ENCODE measurements around the gene DAB1. TPM values are rescaled to one million over a fixed set of nuclear protein-coding genes. Genes with fewer than 3 reads are reported as not detected.

Gene DAB1
- total RNA-seq, 1 donor from 2014 or later, result 3.1 TPM

DNA sequence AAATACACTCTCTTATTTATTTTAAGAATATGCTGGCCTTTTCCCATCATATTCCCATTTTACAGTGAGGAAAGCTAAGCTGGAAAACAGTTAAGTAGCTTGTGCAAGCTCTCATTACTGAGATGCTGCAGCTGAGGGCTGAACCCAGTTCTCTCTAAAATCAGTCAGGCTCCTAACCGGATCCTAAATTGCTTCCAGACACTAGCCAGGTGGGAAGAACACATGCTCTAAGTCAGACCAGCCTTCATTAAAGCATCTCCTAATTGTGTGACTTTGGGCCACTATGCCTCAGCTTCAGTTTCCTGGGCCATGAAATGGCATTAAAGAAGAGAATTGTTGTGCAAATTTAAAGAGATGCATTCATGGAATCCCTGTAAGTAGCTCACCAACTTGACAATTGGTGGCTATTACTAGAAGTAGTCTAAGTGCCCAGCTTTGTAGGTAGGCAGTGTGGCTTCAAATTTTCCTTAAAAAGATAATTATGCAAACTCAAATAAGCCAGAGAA, 228.4 kb downstream of the DAB1 start:
- H3K27ac Mint-ChIP-seq (ENCODE audit: unreplicated experiment), result no peak overlapping the region
- H3K9me3 Mint-ChIP-seq (ENCODE audit: unreplicated experiment), result peaks cover 1% of the 10 kb centered on the region
- no peak overlapping the region for H3K4me3 Mint-ChIP-seq (ENCODE audit: unreplicated experiment)

GRCh38 chr1:57192222-57192621, 231.6 kb downstream of the DAB1 start:
- Mint-ChIP-seq H3K9me3 (ENCODE audit: unreplicated experiment) (no peaks in the 10 kb centered on the region), H3K27ac (ENCODE audit: unreplicated experiment) (no peak overlapping the region), H3K36me3 (ENCODE audit: unreplicated experiment) (no peaks in the 10 kb centered on the region), H3K4me1 (ENCODE audit: low read depth, unreplicated experiment) (no peaks in the 10 kb centered on the region), H3K27me3 (ENCODE audit: unreplicated experiment) (no peaks in the 10 kb centered on the region), H3K4me3 (ENCODE audit: unreplicated experiment) (no peak overlapping the region)
- no peak for DNase-seq
- TF ChIP-seq, protein P1, sequence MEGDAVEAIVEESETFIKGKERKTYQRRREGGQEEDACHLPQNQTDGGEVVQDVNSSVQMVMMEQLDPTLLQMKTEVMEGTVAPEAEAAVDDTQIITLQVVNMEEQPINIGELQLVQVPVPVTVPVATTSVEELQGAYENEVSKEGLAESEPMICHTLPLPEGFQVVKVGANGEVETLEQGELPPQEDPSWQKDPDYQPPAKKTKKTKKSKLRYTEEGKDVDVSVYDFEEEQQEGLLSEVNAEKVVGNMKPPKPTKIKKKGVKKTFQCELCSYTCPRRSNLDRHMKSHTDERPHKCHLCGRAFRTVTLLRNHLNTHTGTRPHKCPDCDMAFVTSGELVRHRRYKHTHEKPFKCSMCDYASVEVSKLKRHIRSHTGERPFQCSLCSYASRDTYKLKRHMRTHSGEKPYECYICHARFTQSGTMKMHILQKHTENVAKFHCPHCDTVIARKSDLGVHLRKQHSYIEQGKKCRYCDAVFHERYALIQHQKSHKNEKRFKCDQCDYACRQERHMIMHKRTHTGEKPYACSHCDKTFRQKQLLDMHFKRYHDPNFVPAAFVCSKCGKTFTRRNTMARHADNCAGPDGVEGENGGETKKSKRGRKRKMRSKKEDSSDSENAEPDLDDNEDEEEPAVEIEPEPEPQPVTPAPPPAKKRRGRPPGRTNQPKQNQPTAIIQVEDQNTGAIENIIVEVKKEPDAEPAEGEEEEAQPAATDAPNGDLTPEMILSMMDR (IDR thresholded peaks at IDR 0.05; ENCODE audit: partially characterized antibody, unreplicated experiment), result no peak

More for the DNA sequence above, 228.4 kb downstream of the DAB1 start:
- no peak for DNase-seq
- H3K27me3 Mint-ChIP-seq (ENCODE audit: unreplicated experiment), result no peaks in the 10 kb centered on the region
- TF ChIP-seq, protein P1 (IDR thresholded peaks at IDR 0.05; ENCODE audit: partially characterized antibody, unreplicated experiment), result no peak
- H3K4me1 Mint-ChIP-seq (ENCODE audit: low read depth, unreplicated experiment), result no peaks in the 10 kb centered on the region
- no peaks in the 10 kb centered on the region for H3K36me3 Mint-ChIP-seq (ENCODE audit: unreplicated experiment)

DNA sequence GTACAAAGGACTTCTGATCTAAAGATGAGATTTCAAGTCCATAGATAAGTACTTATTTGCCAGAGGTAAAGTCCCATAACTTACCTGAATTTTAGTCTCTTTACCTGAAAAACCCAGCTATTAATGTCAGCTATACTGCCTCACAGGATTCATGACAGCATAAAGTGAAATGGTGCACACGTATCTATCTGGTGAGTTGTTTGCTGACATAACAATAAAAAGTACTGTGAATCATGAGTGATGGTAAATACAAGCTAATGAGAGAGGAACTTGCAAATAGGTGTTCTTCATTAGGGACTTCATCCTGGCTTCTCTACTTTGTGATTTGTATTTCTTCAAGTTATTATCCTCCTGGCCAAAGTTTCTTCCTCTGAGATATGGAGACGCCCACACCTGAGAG, 233.0 kb downstream of the DAB1 start:
- Mint-ChIP-seq H3K27me3 (ENCODE audit: unreplicated experiment) (no peaks in the 10 kb centered on the region), H3K36me3 (ENCODE audit: unreplicated experiment) (no peaks in the 10 kb centered on the region)

DNA sequence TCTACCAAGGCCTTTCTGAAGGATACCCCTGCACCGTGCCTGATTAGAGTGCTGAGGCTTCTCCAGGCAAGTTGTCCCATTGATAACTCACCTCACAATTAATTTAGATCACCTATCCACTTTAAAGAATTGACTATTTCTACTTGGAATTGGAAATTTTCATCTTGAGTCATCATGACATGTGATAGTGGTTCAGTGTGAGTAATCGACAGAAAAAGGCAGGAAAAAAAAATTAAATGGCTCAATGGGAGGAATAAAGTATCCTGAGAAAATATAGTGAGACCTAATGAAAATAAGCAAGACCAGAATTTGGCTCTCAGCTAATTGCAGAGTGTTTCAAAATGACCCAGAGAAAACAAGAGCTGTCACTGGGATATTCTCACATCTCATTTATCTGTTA, 235.7 kb downstream of the DAB1 start:
- TF ChIP-seq, protein P1 (IDR thresholded peaks at IDR 0.05; ENCODE audit: partially characterized antibody, unreplicated experiment), result no peak
- H3K27ac Mint-ChIP-seq (ENCODE audit: unreplicated experiment), result no peak overlapping the region
- no peaks in the 10 kb centered on the region for H3K36me3 Mint-ChIP-seq (ENCODE audit: unreplicated experiment)
- no peaks in the 10 kb centered on the region for H3K4me1 Mint-ChIP-seq (ENCODE audit: low read depth, unreplicated experiment)
- no peaks in the 10 kb centered on the region for H3K27me3 Mint-ChIP-seq (ENCODE audit: unreplicated experiment)
- DNase-seq, result no peak
- H3K9me3 Mint-ChIP-seq (ENCODE audit: unreplicated experiment), result no peaks in the 10 kb centered on the region
- H3K4me3 Mint-ChIP-seq (ENCODE audit: unreplicated experiment), result no peak overlapping the region

More for the DNA sequence above, 233.0 kb downstream of the DAB1 start:
- H3K4me1 Mint-ChIP-seq (ENCODE audit: low read depth, unreplicated experiment), result no peaks in the 10 kb centered on the region
- TF ChIP-seq, protein P1 (IDR thresholded peaks at IDR 0.05; ENCODE audit: partially characterized antibody, unreplicated experiment), result no peak
- no peak for DNase-seq
- no peak overlapping the region for H3K27ac Mint-ChIP-seq (ENCODE audit: unreplicated experiment)
- H3K9me3 Mint-ChIP-seq (ENCODE audit: unreplicated experiment), result no peaks in the 10 kb centered on the region
- no peak overlapping the region for H3K4me3 Mint-ChIP-seq (ENCODE audit: unreplicated experiment)

- Mint-ChIP-seq H3K9me3 (ENCODE audit: unreplicated experiment) (no peaks in the 10 kb centered on the region), H3K4me1 (ENCODE audit: low read depth, unreplicated experiment) (no peaks in the 10 kb centered on the region), H3K27ac (ENCODE audit: unreplicated experiment) (no peak overlapping the region), H3K4me3 (ENCODE audit: unreplicated experiment) (no peak overlapping the region), H3K27me3 (ENCODE audit: unreplicated experiment) (no peaks in the 10 kb centered on the region), H3K36me3 (ENCODE audit: unreplicated experiment) (no peaks in the 10 kb centered on the region)
- TF ChIP-seq, protein P1 (IDR thresholded peaks at IDR 0.05; ENCODE audit: partially characterized antibody, unreplicated experiment), result no peak
- DNase-seq, result no peak
Measured at GRCh38 chr1:57186455-57186854, 237.4 kb downstream of the DAB1 start.

All from glutamatergic neuron (in vitro differentiated cells).